H1 (cell line): ENCODE data around the gene SHROOM3. TPM values are rescaled to one million over a fixed set of nuclear protein-coding genes. Genes with fewer than 3 reads are reported as not detected.

Experiments
- CTCF ChIA-PET: fragments of 300-600 bp; sonication (Branson Sonifier 250); formaldehyde crosslinking; loops from one replicate; lab custom pipeline; 2021; ENCODE audit not compliant: partially characterized antibody; lab: Charles Lee
- POLR2A ChIA-PET: fragments of 300-600 bp; sonication (Branson Sonifier 250); formaldehyde crosslinking; loops from one replicate; lab custom pipeline; 2021; ENCODE audit warnings: inconsistent platforms; ENCODE audit not compliant: partially characterized antibody; lab: Charles Lee
- DNase-seq, 2 experiments: peaks; one replicate each; pipeline versions ENCODE4 v3.0.0 to v3.0.0-alpha.2; 2010 to 2022; ENCODE audit warnings: low spot score in 2 of 2, low read depth in 1 of 2, mixed read lengths in 1 of 2
- FAIRE-seq: peaks from 2 replicates; lab custom pipeline; 2011; peaks lifted over from hg19 to GRCh38; lab: Jason Lieb, UNC
- H2AFZ ChIP-seq: 2 replicates; pipeline ENCODE4 v1.8.1; 2012; ENCODE audit warnings: low read length, inconsistent platforms
- H2AK5ac ChIP-seq: 2 replicates; pipeline ENCODE4 v1.6.1; 2013; ENCODE audit warnings: low read depth, low read length
- H2BK120ac ChIP-seq: replicated peaks from 2 replicates; pipeline ENCODE3; 2013; ENCODE audit warnings: low read depth, low read length, inconsistent platforms
- H2BK12ac ChIP-seq: 2 replicates; pipeline ENCODE4 v1.6.1; 2013; ENCODE audit warnings: low read depth, low read length
- H2BK15ac ChIP-seq: 2 replicates; pipeline ENCODE4 v1.6.1; 2013; ENCODE audit warnings: low read length
- H2BK20ac ChIP-seq: 2 replicates; pipeline ENCODE4 v1.6.1; 2013; ENCODE audit warnings: low read length
- H2BK5ac ChIP-seq: 2 replicates; pipeline ENCODE4 v1.6.1; 2013; ENCODE audit warnings: low read depth, low read length
- H3K14ac ChIP-seq: 2 replicates; pipeline ENCODE4 v1.6.1; 2013; ENCODE audit warnings: inconsistent platforms; ENCODE audit not compliant: insufficient read length
- H3K18ac ChIP-seq: 2 replicates; pipeline ENCODE4 v1.6.1; 2013; ENCODE audit warnings: low read length; ENCODE audit errors: extremely low read depth
- H3K23ac ChIP-seq: 2 replicates; pipeline ENCODE4 v1.6.1; 2013; ENCODE audit warnings: inconsistent platforms; ENCODE audit not compliant: insufficient read length
- H3K23me2 ChIP-seq: 2 replicates; pipeline ENCODE4 v1.6.1; 2013; ENCODE audit warnings: low read depth, low read length
- H3K27ac ChIP-seq: 2 replicates; pipeline ENCODE4 v1.6.1; 2011; ENCODE audit warnings: low read depth, low read length, inconsistent platforms
- H3K27me3 ChIP-seq, 4 experiments: replicated peaks in 1 of 4; 1 replicate in 1 of 4; 2 replicates in 3 of 4; pipeline versions ENCODE4 v1.6.1 to v1.8.1; 2011 to 2013; ENCODE audit warnings: low read length in 3 of 4, mild to moderate bottlenecking in 3 of 4, inconsistent platforms in 2 of 4, mixed read lengths in 2 of 4, moderate library complexity in 1 of 4; ENCODE audit not compliant: control insufficient read depth in 3 of 4, insufficient read depth in 3 of 4; ENCODE audit errors: extremely low read depth in 1 of 4
- H3K36me3 ChIP-seq, 4 experiments: 2 replicates each; pipeline versions ENCODE4 v1.6.1 to v1.8.1; 2011 to 2013; ENCODE audit warnings: mild to moderate bottlenecking in 4 of 4, low read length in 3 of 4, moderate library complexity in 2 of 4, control low read depth in 1 of 4, inconsistent platforms in 1 of 4; ENCODE audit not compliant: insufficient read depth in 4 of 4, control insufficient read depth in 2 of 4
- H3K4ac ChIP-seq: replicated peaks from 2 replicates; pipeline ENCODE3; 2013; ENCODE audit warnings: low read length, low read depth, mixed read lengths, inconsistent platforms; ENCODE audit not compliant: insufficient read length
- H3K4me1 ChIP-seq, 4 experiments: replicated peaks in 1 of 4; 1 replicate in 1 of 4; 2 replicates in 3 of 4; pipeline versions ENCODE4 v1.6.1 to v1.8.1; 2011 to 2013; ENCODE audit warnings: low read length in 3 of 4, inconsistent platforms in 2 of 4, mixed read lengths in 1 of 4; ENCODE audit not compliant: insufficient read depth in 4 of 4, control insufficient read depth in 3 of 4
- H3K4me2 ChIP-seq, 2 experiments: 2 replicates each; pipeline versions ENCODE4 v1.6.1 to v1.8.1; 2011 to 2013; ENCODE audit warnings: low read depth in 2 of 2, low read length in 2 of 2, control low read depth in 1 of 2, inconsistent platforms in 1 of 2, mild to moderate bottlenecking in 1 of 2; ENCODE audit not compliant: insufficient read depth in 1 of 2
- H3K4me3 ChIP-seq, 4 experiments: fragments of 200-600, 300-600 bp in 1 of 4; sonication (generic), shearing (Covaris generic), sonication (Bioruptor Twin) in 1 of 4; 2 replicates each; pipeline versions ENCODE4 v1.5.1 to v1.8.1; 2011 to 2016; ENCODE audit warnings: low read length in 4 of 4, low read depth in 3 of 4, control low read depth in 2 of 4, inconsistent platforms in 2 of 4, mild to moderate bottlenecking in 2 of 4, mixed read lengths in 1 of 4, moderate library complexity in 1 of 4; ENCODE audit not compliant: insufficient read depth in 2 of 4; ENCODE audit errors: extremely low read depth in 1 of 4
- H3K56ac ChIP-seq: replicated peaks from 2 replicates; pipeline ENCODE3; 2013; ENCODE audit warnings: low read depth, mild to moderate bottlenecking, mixed read lengths, low read length, inconsistent platforms; ENCODE audit not compliant: insufficient read length
- H3K79me1 ChIP-seq: 2 replicates; pipeline ENCODE4 v1.6.1; 2013; ENCODE audit warnings: low read depth, low read length, control low read depth
- H3K79me2 ChIP-seq, 2 experiments: 2 replicates each; pipeline versions ENCODE4 v1.6.1 to v1.8.1; 2012 to 2013; ENCODE audit warnings: low read length in 2 of 2, mild to moderate bottlenecking in 2 of 2, inconsistent platforms in 1 of 2; ENCODE audit not compliant: insufficient read depth in 2 of 2, control insufficient read depth in 1 of 2
- H3K9ac ChIP-seq, 4 experiments: replicated peaks in 1 of 4; 1 replicate in 1 of 4; 2 replicates in 3 of 4; pipeline versions ENCODE4 v1.6.1 to v1.8.1; 2011 to 2013; ENCODE audit warnings: low read depth in 3 of 4, low read length in 3 of 4, control low read depth in 2 of 4, mild to moderate bottlenecking in 2 of 4, moderate library complexity in 2 of 4, inconsistent platforms in 1 of 4; ENCODE audit errors: extremely low read depth in 1 of 4
- H3K9me3 ChIP-seq, 2 experiments: 2 replicates each; pipeline versions ENCODE4 v1.6.1 to v1.8.1; 2012 to 2013; ENCODE audit warnings: mild to moderate bottlenecking in 2 of 2, moderate library complexity in 2 of 2, control low read depth in 1 of 2, inconsistent platforms in 1 of 2, low read depth in 1 of 2, low read length in 1 of 2, mixed read lengths in 1 of 2; ENCODE audit not compliant: insufficient read depth in 2 of 2
- H4K20me1 ChIP-seq, 2 experiments: replicated peaks in 1 of 2; 2 replicates each; pipeline versions ENCODE3 to v1.8.1; 2011 to 2013; ENCODE audit warnings: inconsistent platforms in 2 of 2, low read length in 2 of 2, mild to moderate bottlenecking in 1 of 2; ENCODE audit not compliant: insufficient read depth in 2 of 2, control insufficient read depth in 1 of 2
- H4K5ac ChIP-seq: 2 replicates; pipeline ENCODE4 v1.6.1; 2013; ENCODE audit warnings: low read length, low read depth, mixed read lengths, inconsistent platforms; ENCODE audit not compliant: insufficient read length
- H4K8ac ChIP-seq: 2 replicates; pipeline ENCODE4 v1.8.0; 2013; ENCODE audit warnings: mild to moderate bottlenecking, moderate library complexity, low read length, inconsistent platforms; ENCODE audit not compliant: insufficient read depth; ENCODE audit errors: extremely low read depth
- H4K91ac ChIP-seq: replicated peaks from 2 replicates; pipeline ENCODE3; 2013; ENCODE audit warnings: low read length, mixed read lengths, inconsistent platforms; ENCODE audit not compliant: insufficient read length
- ASH2L ChIP-seq: fragments of 200-600, 300-600 bp; sonication (generic); IDR thresholded peaks from one replicate; pipeline ENCODE4 v1.7.1; 2017; ENCODE audit warnings: low read length
- CEBPB ChIP-seq: IDR thresholded peaks from 2 replicates; pipeline ENCODE4 v1.6.1; 2012; ENCODE audit warnings: low read depth, low read length
- FOSL1 ChIP-seq: IDR thresholded peaks from 2 replicates; pipeline ENCODE4 v1.6.1; 2011; ENCODE audit warnings: mild to moderate bottlenecking, low read depth, low read length, moderate library complexity; ENCODE audit not compliant: insufficient read depth
- KDM1A ChIP-seq: fragments of 200-600, 300-600 bp; sonication (generic); IDR thresholded peaks from 2 replicates; pipeline ENCODE4 v1.7.1; 2016; ENCODE audit warnings: mild to moderate bottlenecking, low read length, borderline replicate concordance
- POLR2A ChIP-seq, 2 experiments: IDR thresholded peaks; 1 replicate in 1 of 2; 2 replicates in 1 of 2; pipeline ENCODE4 v1.6.1; 2011; ENCODE audit warnings: low read depth in 2 of 2, low read length in 2 of 2, mild to moderate bottlenecking in 2 of 2; ENCODE audit errors: control extremely low read depth in 1 of 2
- RFX5 ChIP-seq: IDR thresholded peaks from 2 replicates; pipeline ENCODE4 v1.6.1; 2011; ENCODE audit warnings: low read depth, low read length, improper control_type of control experiment, borderline replicate concordance
- SAP30 ChIP-seq: fragments of 300-600 bp; sonication (generic); IDR thresholded peaks from 2 replicates; pipeline ENCODE4 v1.7.1; 2012; ENCODE audit warnings: low read length, moderate library complexity, mild to moderate bottlenecking, inconsistent platforms; ENCODE audit not compliant: insufficient read depth, insufficient replicate concordance
- SIN3A ChIP-seq, 2 experiments: IDR thresholded peaks in 1 of 2; conservative IDR thresholded peaks in 1 of 2; 2 replicates each; pipeline ENCODE4 v1.6.1; 2011 to 2012; ENCODE audit warnings: low read length in 2 of 2, improper control_type of control experiment in 1 of 2, low read depth in 1 of 2, mild to moderate bottlenecking in 1 of 2
- TAF7 ChIP-seq: optimal IDR thresholded peaks from 2 replicates; pipeline ENCODE3; 2011; ENCODE audit warnings: low read depth, mild to moderate bottlenecking, inconsistent platforms, low read length, moderate library complexity, borderline replicate concordance
- TBP ChIP-seq: IDR thresholded peaks from 2 replicates; pipeline ENCODE4 v1.6.1; 2011; ENCODE audit warnings: low read depth, low read length, improper control_type of control experiment
- TCF12 ChIP-seq: IDR thresholded peaks from 2 replicates; pipeline ENCODE4 v1.6.1; 2011; ENCODE audit warnings: low read depth, mild to moderate bottlenecking, low read length
- ZNF274 ChIP-seq: IDR thresholded peaks from 2 replicates; pipeline ENCODE4 v1.7.0; 2012; ENCODE audit warnings: low read length, borderline replicate concordance; ENCODE audit errors: extremely low read depth
- WGBS, 2 experiments: shearing (Covaris generic) in 1 of 2; methylation state at CpG; one replicate each; pipeline versions ENCODE4 v1.1.6 to v1.1.7; 2013 to 2015; ENCODE audit warnings: low lambda C conversion rate in 2 of 2, mixed read lengths in 2 of 2, inconsistent platforms in 1 of 2, low coverage in 1 of 2, missing lambda C conversion rate in 1 of 2; ENCODE audit not compliant: insufficient replicate concordance in 2 of 2, insufficient coverage in 1 of 2, insufficient read length in 1 of 2; ENCODE audit errors: extremely low coverage in 1 of 2, missing lambda C conversion rate in 1 of 2; 5-methylcytosine and 5-hydroxymethylcytosine counted together
- polyA plus RNA-seq, 7 experiments: library from polyadenylated mRNA; depleted of rRNA in 3 of 7; stranded (reverse) in 5 of 7; unstranded in 2 of 7; fragments of >200 nt in 5 of 7; fragments of 200-250 nt in 2 of 7; gene quantifications; 1 replicate in 5 of 7; 2 replicates in 1 of 7; 4 replicates in 1 of 7; pipeline versions ENCODE4 v1.2.1 to v1.2.3, GENCODE V29; 2011 to 2013; ENCODE audit warnings: missing spikeins in 2 of 7, mixed read lengths in 2 of 7
- total RNA-seq: library from RNA; stranded (reverse); fragmentation: NEBNext Ultra II Directional; extraction: Animal tissue kit (Norgen Biotek cat#: 25700); gene quantifications from 2 replicates; pipeline ENCODE4 v1.2.1, GENCODE V29; 2021
- TF ChIP-seq, protein P1 (sequence below): IDR thresholded peaks from 2 replicates; pipeline ENCODE4 v1.6.1; 2011; ENCODE audit warnings: low read depth, mild to moderate bottlenecking, low read length; ENCODE audit not compliant: insufficient read depth

SHROOM3 gene
- total and polyA plus RNA-seq, 2 of the 8 experiments (the other 6 are each of a cell fraction or from before 2014, with no cell fraction given) = 15.8 to 34.0 TPM

- H3K56ac ChIP-seq = no peak overlapping the region
- TF ChIP-seq TAF7 (no peak), SIN3A (conservative IDR thresholded peaks at IDR 0.05 in 1 of 2, IDR thresholded peaks at IDR 0.05 in 1 of 2; ENCODE audit: low read depth in 1 of 2, low read length in 2 of 2) (no peak), TBP (no peak), ZNF274 (no peak), CEBPB (no peak), SAP30 (no peak), ASH2L (no peak), FOSL1 (no peak), TCF12 (no peak), POLR2A (IDR thresholded peaks at IDR 0.05; ENCODE audit: control extremely low read depth in 1 of 2, low read depth in 2 of 2, low read length in 2 of 2) (no peak), KDM1A (no peak), RFX5 (no peak)
- TF ChIP-seq, protein P1, sequence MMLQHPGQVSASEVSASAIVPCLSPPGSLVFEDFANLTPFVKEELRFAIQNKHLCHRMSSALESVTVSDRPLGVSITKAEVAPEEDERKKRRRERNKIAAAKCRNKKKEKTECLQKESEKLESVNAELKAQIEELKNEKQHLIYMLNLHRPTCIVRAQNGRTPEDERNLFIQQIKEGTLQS = no peak
- H3K36me3 ChIP-seq = no peaks in the 10 kb centered on the region
- H3K14ac ChIP-seq = no peak overlapping the region
- no peak overlapping the region for H2BK12ac ChIP-seq
- H3K23ac ChIP-seq = no peak overlapping the region
- H3K4me3 ChIP-seq = no peak overlapping the region
- H3K79me1 ChIP-seq = peaks cover 6% of the 10 kb centered on the region; the same call in 1 of the 2 replicates
- peaks cover 10 to 78% of the 10 kb centered on the region in 2 experiments for H3K79me2 ChIP-seq
- H2BK120ac ChIP-seq = no peak overlapping the region
- no peak overlapping the region for H2AK5ac ChIP-seq
- no peaks in the 10 kb centered on the region; a peak in 1 of 7 replicates for H3K27me3 ChIP-seq
- no peak overlapping the region for H2AFZ ChIP-seq
- FAIRE-seq (no peak), DNase-seq (no peak)
- peaks cover 11 to 22% of the 10 kb centered on the region in 2 experiments for H4K20me1 ChIP-seq
- H3K4ac ChIP-seq = no peak overlapping the region
- ChIA-PET CTCF (no interaction called here), POLR2A (no interaction called here)
- peaks cover 13 to 34% (median 16%) of the 10 kb centered on the region in 4 experiments for H3K4me1 ChIP-seq
- H4K5ac ChIP-seq = no peak overlapping the region
- H2BK20ac ChIP-seq = no peak overlapping the region
- H3K9me3 ChIP-seq = no peaks in the 10 kb centered on the region
- H3K9ac ChIP-seq = no peak overlapping the region
- H3K4me2 ChIP-seq = no peak overlapping the region
- 76% methylated on average over 2 of the region's 2 CpGs; no CpG with 5 or more reads in 1 of the 2 experiments for WGBS, 2 experiments
- no peak overlapping the region for H3K27ac ChIP-seq
- no peak overlapping the region for H2BK5ac ChIP-seq
- H4K91ac ChIP-seq = no peak overlapping the region
- H3K23me2 ChIP-seq = peaks cover 2% of the 10 kb centered on the region; the same call in 1 of the 2 replicates
- no peak overlapping the region for H4K8ac ChIP-seq
- no peak overlapping the region for H2BK15ac ChIP-seq
- no peak overlapping the region for H3K18ac ChIP-seq
Observed at GRCh38 chr4:76692761-76693160, 257.7 kb downstream of the SHROOM3 start.
